ENCODE measurements around the gene EDC3. TPM values are rescaled to one million over a fixed set of nuclear protein-coding genes. Genes with fewer than 3 reads are reported as not detected.

EDC3 gene
- total and polyA plus RNA-seq, 2 experiments from 2014 or later: 13.8 to 26.5 TPM

DNA sequence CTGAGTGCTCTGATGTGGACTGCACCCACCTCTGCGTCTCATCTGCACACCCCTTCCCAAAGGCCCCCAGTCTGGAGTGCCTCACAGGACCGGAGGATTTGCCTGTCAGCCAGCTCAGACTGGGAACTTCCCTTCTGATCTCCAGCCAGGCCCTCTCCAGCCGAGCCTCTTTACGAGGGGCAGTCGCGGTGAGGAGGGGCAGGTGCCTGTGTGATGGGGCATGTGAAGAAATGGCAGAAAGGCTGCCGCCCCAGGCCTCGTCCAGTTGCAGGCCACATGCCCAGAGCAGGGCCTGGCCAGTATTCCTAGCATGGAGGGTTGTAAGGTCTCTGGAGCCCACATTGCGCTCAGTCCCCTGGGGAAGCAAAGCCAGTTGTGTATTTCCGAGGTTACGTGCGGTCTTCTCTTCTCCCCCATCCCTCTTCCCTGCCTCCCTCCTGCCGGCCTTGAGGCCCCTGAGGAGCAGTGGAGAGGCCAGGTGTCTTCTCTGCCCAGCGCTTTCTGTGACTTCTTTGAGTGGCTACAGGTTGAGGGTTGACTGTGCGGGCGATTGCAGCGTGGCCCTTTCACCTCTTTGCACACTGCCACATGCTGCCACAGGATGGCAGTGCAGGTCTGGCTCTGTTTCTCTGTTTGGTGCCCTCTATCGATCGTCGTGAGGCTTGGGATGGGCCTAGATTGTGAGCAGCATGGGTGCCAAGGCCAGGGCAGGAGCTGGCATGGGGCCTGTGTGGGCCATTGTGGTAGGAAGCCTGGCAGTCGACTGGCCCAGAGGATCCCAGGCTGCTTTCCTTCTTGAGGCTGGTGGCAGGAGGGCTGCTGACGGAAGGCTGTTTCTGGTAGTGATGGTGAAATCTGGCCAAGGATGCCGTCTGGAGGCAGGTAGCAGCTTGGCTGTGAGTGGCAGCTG, 74.9 kb downstream of the EDC3 start:
- no peak overlapping the region for H3K27ac ChIP-seq (ENCODE audit: low read depth)
- no peak overlapping the region for H3K27ac Mint-ChIP-seq
- peaks cover 37% of the 10 kb centered on the region for H4K20me1 ChIP-seq (replicated peaks; ENCODE audit: insufficient read depth)
- no peaks in the 10 kb centered on the region for H3K27me3 ChIP-seq (ENCODE audit: insufficient read depth)
- no peak overlapping the region for H3K4me2 ChIP-seq
- H2AFZ ChIP-seq: no peak overlapping the region
- H3K9me3 Mint-ChIP-seq: no peaks in the 10 kb centered on the region; the same call in 2 of the 3 replicates
- TF ChIP-seq, protein P1, sequence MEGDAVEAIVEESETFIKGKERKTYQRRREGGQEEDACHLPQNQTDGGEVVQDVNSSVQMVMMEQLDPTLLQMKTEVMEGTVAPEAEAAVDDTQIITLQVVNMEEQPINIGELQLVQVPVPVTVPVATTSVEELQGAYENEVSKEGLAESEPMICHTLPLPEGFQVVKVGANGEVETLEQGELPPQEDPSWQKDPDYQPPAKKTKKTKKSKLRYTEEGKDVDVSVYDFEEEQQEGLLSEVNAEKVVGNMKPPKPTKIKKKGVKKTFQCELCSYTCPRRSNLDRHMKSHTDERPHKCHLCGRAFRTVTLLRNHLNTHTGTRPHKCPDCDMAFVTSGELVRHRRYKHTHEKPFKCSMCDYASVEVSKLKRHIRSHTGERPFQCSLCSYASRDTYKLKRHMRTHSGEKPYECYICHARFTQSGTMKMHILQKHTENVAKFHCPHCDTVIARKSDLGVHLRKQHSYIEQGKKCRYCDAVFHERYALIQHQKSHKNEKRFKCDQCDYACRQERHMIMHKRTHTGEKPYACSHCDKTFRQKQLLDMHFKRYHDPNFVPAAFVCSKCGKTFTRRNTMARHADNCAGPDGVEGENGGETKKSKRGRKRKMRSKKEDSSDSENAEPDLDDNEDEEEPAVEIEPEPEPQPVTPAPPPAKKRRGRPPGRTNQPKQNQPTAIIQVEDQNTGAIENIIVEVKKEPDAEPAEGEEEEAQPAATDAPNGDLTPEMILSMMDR (conservative IDR thresholded peaks at IDR 0.05; ENCODE audit: low read depth in 2 of 2): peak; percentile 97 to 100
- TF ChIP-seq CREB1 (CRISPR knock-in tag; IDR thresholded peaks at IDR 0.05; ENCODE audit: low read depth) (peak; percentile 15; the same call in 1 of the 2 replicates), JUNB (IDR thresholded peaks at IDR 0.05; ENCODE audit: unreplicated experiment) (no peak)
- TF ChIP-seq, protein P2, sequence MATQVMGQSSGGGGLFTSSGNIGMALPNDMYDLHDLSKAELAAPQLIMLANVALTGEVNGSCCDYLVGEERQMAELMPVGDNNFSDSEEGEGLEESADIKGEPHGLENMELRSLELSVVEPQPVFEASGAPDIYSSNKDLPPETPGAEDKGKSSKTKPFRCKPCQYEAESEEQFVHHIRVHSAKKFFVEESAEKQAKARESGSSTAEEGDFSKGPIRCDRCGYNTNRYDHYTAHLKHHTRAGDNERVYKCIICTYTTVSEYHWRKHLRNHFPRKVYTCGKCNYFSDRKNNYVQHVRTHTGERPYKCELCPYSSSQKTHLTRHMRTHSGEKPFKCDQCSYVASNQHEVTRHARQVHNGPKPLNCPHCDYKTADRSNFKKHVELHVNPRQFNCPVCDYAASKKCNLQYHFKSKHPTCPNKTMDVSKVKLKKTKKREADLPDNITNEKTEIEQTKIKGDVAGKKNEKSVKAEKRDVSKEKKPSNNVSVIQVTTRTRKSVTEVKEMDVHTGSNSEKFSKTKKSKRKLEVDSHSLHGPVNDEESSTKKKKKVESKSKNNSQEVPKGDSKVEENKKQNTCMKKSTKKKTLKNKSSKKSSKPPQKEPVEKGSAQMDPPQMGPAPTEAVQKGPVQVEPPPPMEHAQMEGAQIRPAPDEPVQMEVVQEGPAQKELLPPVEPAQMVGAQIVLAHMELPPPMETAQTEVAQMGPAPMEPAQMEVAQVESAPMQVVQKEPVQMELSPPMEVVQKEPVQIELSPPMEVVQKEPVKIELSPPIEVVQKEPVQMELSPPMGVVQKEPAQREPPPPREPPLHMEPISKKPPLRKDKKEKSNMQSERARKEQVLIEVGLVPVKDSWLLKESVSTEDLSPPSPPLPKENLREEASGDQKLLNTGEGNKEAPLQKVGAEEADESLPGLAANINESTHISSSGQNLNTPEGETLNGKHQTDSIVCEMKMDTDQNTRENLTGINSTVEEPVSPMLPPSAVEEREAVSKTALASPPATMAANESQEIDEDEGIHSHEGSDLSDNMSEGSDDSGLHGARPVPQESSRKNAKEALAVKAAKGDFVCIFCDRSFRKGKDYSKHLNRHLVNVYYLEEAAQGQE (IDR thresholded peaks at IDR 0.05; ENCODE audit: unreplicated experiment): no peak
- peaks cover 67% of the 10 kb centered on the region for H3K36me3 Mint-ChIP-seq (ENCODE audit: low read depth)
- peaks cover 14% of the 10 kb centered on the region; the same call in 1 of the 2 replicates for H3K36me3 ChIP-seq (ENCODE audit: insufficient read depth)
- ATAC-seq (peak; percentile 89), DNase-seq (ENCODE audit: low spot score) (peak; percentile 93)
- peaks cover 34% of the 10 kb centered on the region for H3K79me2 ChIP-seq (replicated peaks; ENCODE audit: insufficient read depth)
- H3F3A ChIP-seq (replicated peaks; ENCODE audit: low read depth): peaks cover 26% of the 10 kb centered on the region; the same call in 1 of the 2 replicates
- no peaks in the 10 kb centered on the region for H3K9me2 ChIP-seq (ENCODE audit: insufficient read depth)
- peaks cover 27% of the 10 kb centered on the region for H3K4me1 Mint-ChIP-seq
- H3K27me3 Mint-ChIP-seq (ENCODE audit: insufficient read depth, low read depth, poor library complexity): peaks cover 22% of the 10 kb centered on the region
- H3K4me1 ChIP-seq (ENCODE audit: insufficient read depth): peaks cover 11% of the 10 kb centered on the region
- H3K4me3 Mint-ChIP-seq: no peak overlapping the region
- H3K4me3 ChIP-seq: no peak overlapping the region

DNA sequence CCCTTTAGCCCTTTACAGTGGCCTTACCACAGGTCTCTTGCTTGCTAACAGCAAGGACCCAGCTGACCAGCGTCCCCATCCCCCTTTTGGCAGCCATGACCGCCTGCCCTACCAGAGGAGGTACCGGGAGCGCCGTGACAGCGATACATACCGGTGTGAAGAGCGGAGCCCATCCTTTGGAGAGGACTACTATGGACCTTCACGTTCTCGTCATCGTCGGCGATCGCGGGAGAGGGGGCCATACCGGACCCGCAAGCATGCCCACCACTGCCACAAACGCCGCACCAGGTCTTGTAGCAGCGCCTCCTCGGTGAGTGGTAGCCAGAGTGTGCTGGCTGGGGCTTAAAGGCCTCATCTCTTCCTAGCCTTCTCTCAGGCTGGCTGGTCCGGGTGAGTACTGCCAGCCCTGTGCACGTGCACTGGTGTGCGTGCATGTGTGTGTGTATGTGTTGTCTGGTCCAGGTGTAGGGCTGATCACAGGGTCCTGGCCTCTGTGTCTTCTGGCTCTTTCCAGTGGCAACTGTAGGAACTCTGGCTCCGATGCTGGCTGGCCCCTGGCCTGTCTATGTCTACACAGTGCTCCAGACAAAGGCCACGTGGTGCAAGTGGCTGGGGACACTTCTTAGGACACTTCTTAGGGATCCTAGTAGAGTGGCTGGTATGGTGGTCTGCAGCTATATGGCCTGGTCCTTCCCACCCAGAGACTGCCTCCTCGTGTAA, 75.7 kb downstream of the EDC3 start:
- Histone ChIP-seq H3K9me2 (ENCODE audit: insufficient read depth) (no peaks in the 10 kb centered on the region), H3F3A (replicated peaks; ENCODE audit: low read depth) (peaks cover 27% of the 10 kb centered on the region), H3K4me1 (ENCODE audit: insufficient read depth) (peaks cover 11% of the 10 kb centered on the region), H3K27ac (ENCODE audit: low read depth) (no peak overlapping the region), H4K20me1 (replicated peaks; ENCODE audit: insufficient read depth) (peaks cover 37% of the 10 kb centered on the region), H2AFZ (no peak overlapping the region), H3K36me3 (ENCODE audit: insufficient read depth) (peaks cover 14% of the 10 kb centered on the region; the same call in 1 of the 2 replicates), H3K4me2 (no peak overlapping the region), H3K79me2 (replicated peaks; ENCODE audit: insufficient read depth) (peaks cover 36% of the 10 kb centered on the region), H3K27me3 (ENCODE audit: insufficient read depth) (no peaks in the 10 kb centered on the region), H3K4me3 (no peak overlapping the region)
- Mint-ChIP-seq H3K9me3 (no peaks in the 10 kb centered on the region; the same call in 2 of the 3 replicates), H3K36me3 (ENCODE audit: low read depth) (peaks cover 59% of the 10 kb centered on the region), H3K27ac (no peak overlapping the region), H3K4me1 (peaks cover 27% of the 10 kb centered on the region), H3K4me3 (no peak overlapping the region), H3K27me3 (ENCODE audit: insufficient read depth, low read depth, poor library complexity) (peaks cover 21% of the 10 kb centered on the region)
- no peak for DNase-seq (ENCODE audit: low spot score)
- no peak for ATAC-seq
- TF ChIP-seq, protein P3, sequence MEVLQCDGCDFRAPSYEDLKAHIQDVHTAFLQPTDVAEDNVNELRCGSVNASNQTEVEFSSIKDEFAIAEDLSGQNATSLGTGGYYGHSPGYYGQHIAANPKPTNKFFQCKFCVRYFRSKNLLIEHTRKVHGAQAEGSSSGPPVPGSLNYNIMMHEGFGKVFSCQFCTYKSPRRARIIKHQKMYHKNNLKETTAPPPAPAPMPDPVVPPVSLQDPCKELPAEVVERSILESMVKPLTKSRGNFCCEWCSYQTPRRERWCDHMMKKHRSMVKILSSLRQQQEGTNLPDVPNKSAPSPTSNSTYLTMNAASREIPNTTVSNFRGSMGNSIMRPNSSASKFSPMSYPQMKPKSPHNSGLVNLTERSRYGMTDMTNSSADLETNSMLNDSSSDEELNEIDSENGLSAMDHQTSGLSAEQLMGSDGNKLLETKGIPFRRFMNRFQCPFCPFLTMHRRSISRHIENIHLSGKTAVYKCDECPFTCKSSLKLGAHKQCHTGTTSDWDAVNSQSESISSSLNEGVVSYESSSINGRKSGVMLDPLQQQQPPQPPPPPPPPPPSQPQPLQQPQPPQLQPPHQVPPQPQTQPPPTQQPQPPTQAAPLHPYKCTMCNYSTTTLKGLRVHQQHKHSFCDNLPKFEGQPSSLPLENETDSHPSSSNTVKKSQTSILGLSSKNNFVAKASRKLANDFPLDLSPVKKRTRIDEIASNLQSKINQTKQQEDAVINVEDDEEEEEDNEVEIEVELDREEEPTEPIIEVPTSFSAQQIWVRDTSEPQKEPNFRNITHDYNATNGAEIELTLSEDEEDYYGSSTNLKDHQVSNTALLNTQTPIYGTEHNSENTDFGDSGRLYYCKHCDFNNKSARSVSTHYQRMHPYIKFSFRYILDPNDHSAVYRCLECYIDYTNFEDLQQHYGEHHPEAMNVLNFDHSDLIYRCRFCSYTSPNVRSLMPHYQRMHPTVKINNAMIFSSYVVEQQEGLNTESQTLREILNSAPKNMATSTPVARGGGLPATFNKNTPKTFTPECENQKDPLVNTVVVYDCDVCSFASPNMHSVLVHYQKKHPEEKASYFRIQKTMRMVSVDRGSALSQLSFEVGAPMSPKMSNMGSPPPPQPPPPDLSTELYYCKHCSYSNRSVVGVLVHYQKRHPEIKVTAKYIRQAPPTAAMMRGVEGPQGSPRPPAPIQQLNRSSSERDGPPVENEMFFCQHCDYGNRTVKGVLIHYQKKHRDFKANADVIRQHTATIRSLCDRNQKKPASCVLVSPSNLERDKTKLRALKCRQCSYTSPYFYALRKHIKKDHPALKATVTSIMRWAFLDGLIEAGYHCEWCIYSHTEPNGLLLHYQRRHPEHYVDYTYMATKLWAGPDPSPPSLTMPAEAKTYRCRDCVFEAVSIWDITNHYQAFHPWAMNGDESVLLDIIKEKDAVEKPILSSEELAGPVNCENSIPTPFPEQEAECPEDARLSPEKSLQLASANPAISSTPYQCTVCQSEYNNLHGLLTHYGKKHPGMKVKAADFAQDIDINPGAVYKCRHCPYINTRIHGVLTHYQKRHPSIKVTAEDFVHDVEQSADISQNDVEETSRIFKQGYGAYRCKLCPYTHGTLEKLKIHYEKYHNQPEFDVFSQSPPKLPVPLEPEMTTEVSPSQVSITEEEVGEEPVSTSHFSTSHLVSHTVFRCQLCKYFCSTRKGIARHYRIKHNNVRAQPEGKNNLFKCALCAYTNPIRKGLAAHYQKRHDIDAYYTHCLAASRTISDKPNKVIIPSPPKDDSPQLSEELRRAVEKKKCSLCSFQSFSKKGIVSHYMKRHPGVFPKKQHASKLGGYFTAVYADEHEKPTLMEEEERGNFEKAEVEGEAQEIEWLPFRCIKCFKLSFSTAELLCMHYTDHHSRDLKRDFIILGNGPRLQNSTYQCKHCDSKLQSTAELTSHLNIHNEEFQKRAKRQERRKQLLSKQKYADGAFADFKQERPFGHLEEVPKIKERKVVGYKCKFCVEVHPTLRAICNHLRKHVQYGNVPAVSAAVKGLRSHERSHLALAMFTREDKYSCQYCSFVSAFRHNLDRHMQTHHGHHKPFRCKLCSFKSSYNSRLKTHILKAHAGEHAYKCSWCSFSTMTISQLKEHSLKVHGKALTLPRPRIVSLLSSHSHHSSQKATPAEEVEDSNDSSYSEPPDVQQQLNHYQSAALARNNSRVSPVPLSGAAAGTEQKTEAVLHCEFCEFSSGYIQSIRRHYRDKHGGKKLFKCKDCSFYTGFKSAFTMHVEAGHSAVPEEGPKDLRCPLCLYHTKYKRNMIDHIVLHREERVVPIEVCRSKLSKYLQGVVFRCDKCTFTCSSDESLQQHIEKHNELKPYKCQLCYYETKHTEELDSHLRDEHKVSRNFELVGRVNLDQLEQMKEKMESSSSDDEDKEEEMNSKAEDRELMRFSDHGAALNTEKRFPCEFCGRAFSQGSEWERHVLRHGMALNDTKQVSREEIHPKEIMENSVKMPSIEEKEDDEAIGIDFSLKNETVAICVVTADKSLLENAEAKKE (CRISPR knock-in tag; IDR thresholded peaks at IDR 0.05): no peak
- no peak for TF ChIP-seq STAT1 (IDR thresholded peaks at IDR 0.05; ENCODE audit: unreplicated experiment)
- TF ChIP-seq EZH2phosphoT487 (IDR thresholded peaks at IDR 0.05; ENCODE audit: unreplicated experiment): no peak

Measured in GM23338 (cell line).